A673 (cell line): Measurements from ENCODE around the gene TRAPPC2L.

Experiments used
- EZH2 ChIP-seq: fragments of 200-600 bp; sonication (generic); IDR thresholded peaks from 2 replicates; pipeline ENCODE4 v1.6.1; 2017; ENCODE audit warnings: borderline replicate concordance, low read depth, mild to moderate bottlenecking, mixed read lengths, antibody characterized with exemption, low read length; ENCODE audit not compliant: poor library complexity, severe bottlenecking
- TF ChIP-seq, protein P1 (sequence below): fragments of 300-800, 200-600 bp; sonication (generic); conservative IDR thresholded peaks from 2 replicates; pipeline ENCODE4 v1.5.1; 2017; ENCODE audit warnings: low read depth, mild to moderate bottlenecking, antibody characterized with exemption, low read length, moderate library complexity, mixed read lengths

DNA sequence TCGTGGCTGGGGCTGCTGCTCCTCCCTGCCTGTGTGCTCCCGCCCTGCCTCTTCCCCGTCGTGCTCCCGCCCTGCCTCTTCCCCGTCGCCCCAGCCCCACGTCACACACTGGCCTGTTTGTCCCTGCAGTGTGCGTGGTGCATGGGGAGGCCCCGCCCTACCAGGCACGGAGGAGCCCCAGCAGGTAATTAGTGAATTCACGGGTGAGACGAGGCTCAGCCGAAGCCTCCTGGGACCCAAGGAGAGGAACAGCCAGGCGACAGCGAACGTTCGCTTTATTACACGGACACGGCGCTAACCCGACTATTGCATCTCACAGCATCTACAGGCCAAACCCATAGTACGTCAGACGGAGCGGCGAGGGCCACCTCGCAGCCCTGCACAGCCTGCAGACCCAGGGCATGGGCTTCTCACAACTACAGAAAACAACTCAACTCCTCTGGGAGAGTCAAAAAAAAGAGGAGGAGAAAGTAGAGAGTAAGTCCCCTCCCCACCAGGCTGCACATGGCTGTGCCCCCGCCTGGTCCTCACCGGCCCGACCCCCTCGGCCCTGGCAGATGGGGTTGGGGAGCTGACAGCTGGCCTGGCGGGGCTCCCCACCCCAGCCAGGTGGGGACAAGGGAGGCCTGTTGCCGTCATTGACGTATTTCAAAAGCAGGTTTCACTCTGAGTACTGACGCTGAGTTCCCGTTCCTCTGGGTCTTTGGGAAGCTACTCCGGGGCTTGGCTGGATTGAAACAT lies 13.9 kb downstream of the TRAPPC2L start:
- TF ChIP-seq, protein P1, sequence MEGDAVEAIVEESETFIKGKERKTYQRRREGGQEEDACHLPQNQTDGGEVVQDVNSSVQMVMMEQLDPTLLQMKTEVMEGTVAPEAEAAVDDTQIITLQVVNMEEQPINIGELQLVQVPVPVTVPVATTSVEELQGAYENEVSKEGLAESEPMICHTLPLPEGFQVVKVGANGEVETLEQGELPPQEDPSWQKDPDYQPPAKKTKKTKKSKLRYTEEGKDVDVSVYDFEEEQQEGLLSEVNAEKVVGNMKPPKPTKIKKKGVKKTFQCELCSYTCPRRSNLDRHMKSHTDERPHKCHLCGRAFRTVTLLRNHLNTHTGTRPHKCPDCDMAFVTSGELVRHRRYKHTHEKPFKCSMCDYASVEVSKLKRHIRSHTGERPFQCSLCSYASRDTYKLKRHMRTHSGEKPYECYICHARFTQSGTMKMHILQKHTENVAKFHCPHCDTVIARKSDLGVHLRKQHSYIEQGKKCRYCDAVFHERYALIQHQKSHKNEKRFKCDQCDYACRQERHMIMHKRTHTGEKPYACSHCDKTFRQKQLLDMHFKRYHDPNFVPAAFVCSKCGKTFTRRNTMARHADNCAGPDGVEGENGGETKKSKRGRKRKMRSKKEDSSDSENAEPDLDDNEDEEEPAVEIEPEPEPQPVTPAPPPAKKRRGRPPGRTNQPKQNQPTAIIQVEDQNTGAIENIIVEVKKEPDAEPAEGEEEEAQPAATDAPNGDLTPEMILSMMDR, result no peak
- no peak for TF ChIP-seq EZH2
